Kidney (tissue), 14 donors: ENCODE measurements around the gene ENOX1. TPM values are rescaled to one million over a fixed set of nuclear protein-coding genes. Genes with fewer than 3 reads are reported as not detected.

Source experiments
- DNase-seq, 5 donors: peaks; one replicate each; pipeline ENCODE4 v3.0.0-alpha.2; 2013 to 2020
- FAIRE-seq: peaks from 2 replicates; lab custom pipeline; 2012; peaks lifted over from hg19 to GRCh38; lab: Jason Lieb, UNC
- H3K27ac ChIP-seq, 2 donors: one replicate each; pipeline ENCODE4 v1.7.0; 2013; ENCODE audit warnings: low read depth in 2 of 2, low read length in 2 of 2, inconsistent platforms in 1 of 2
- H3K27me3 ChIP-seq: one replicate; pipeline ENCODE4 v1.7.1; 2013; ENCODE audit warnings: low read length, inconsistent platforms; ENCODE audit not compliant: control insufficient read depth, insufficient read depth
- H3K36me3 ChIP-seq, 3 donors: one replicate each; pipeline versions ENCODE4 v1.7.0 to v1.7.1; 2013; ENCODE audit warnings: low read length in 3 of 3, control low read depth in 1 of 3, inconsistent platforms in 1 of 3; ENCODE audit not compliant: insufficient read depth in 3 of 3, control insufficient read depth in 2 of 3
- H3K4me1 ChIP-seq, 3 donors: one replicate each; pipeline versions ENCODE4 v1.7.0 to v1.7.1; 2013; ENCODE audit warnings: low read length in 3 of 3, inconsistent platforms in 1 of 3, low read depth in 1 of 3; ENCODE audit not compliant: control insufficient read depth in 2 of 3, insufficient read depth in 2 of 3
- H3K4me3 ChIP-seq, 3 donors: one replicate each; pipeline versions ENCODE4 v1.7.0 to v1.8.1; 2013; ENCODE audit warnings: low read length in 3 of 3, control low read depth in 1 of 3, inconsistent platforms in 1 of 3
- H3K9ac ChIP-seq, 3 donors: one replicate each; pipeline versions ENCODE4 v1.7.0 to v1.7.1; 2013; ENCODE audit warnings: low read length in 3 of 3, control low read depth in 1 of 3, inconsistent platforms in 1 of 3
- H3K9me3 ChIP-seq, 3 donors: one replicate each; pipeline versions ENCODE4 v1.7.0 to v1.7.1; 2013; ENCODE audit warnings: low read length in 3 of 3, control low read depth in 1 of 3, inconsistent platforms in 1 of 3; ENCODE audit not compliant: control insufficient read depth in 2 of 3, insufficient read depth in 1 of 3
- CTCF ChIP-seq: IDR thresholded peaks from 3 replicates; pipeline ENCODE4 v1.5.1; 2012; ENCODE audit warnings: mild to moderate bottlenecking, moderate library complexity, borderline replicate concordance; ENCODE audit not compliant: insufficient read depth; ENCODE audit errors: extremely low read depth
- intact Hi-C: fragments of 100-400 bp; cut with DNase I; formaldehyde crosslinking; loops from one replicate; pipeline ENCODE4 v1.11.1; 2022
- polyA plus RNA-seq: library from polyadenylated mRNA; stranded (reverse); fragments of 350-450 nt; fragmentation: Illumina TruSeq; extraction: RNeasy Lipid Tissue Mini Kit (QIAGEN cat#74804); gene quantifications from one replicate; pipeline ENCODE4 v1.2.3, GENCODE V29; 2014; ENCODE audit warnings: low read depth, low replicate concordance; ENCODE audit not compliant: insufficient read depth
- total RNA-seq: library from RNA; stranded (reverse); fragmentation: NEBNext Ultra II Directional; extraction: Animal tissue kit (Norgen Biotek cat#: 25700); gene quantifications from one replicate; pipeline ENCODE4 v1.2.1, GENCODE V29; 2021
- donor health status: control.
- donor health status: control.
- donor health status: control.
- donor health status: control.
- donor health status: control.
- donor health status: DM: yes; HTN: yes; CAD: no.
- donor health status: Normal renal cell carcinoma (clear cell type).

The ENOX1 gene
- total and polyA plus RNA-seq, 2 donors from 2014 or later = 4.9 to 6.8 TPM

- no peak overlapping the region for H3K27ac ChIP-seq
- no peak for FAIRE-seq
- peaks cover 0 to 3% (median 0%) of the 10 kb centered on the region in 3 donors for H3K4me1 ChIP-seq
- peak in 2 of 5 donors; percentile 8 to 30 for DNase-seq
- H3K9ac ChIP-seq = no peak overlapping the region
- H3K9me3 ChIP-seq = no peaks in the 10 kb centered on the region
- H3K27me3 ChIP-seq = no peaks in the 10 kb centered on the region
- TF ChIP-seq CTCF = no peak
- H3K4me3 ChIP-seq = no peak overlapping the region
- intact Hi-C loops = no loop called here
- H3K36me3 ChIP-seq = no peaks in the 10 kb centered on the region
These were observed 5.5 kb upstream of the ENOX1 start for GRCh38 chr13:43792076-43792881.

GRCh38 chr13:43787997-43788396 lies 1.2 kb upstream of the ENOX1 start:
- Histone ChIP-seq H3K4me3 (peak overlapping the region in 1 of 3 donors; percentile 71), H3K27ac (no peak overlapping the region), H3K4me1 (peaks cover 0 to 6% (median 0%) of the 10 kb centered on the region in 3 donors), H3K27me3 (no peaks in the 10 kb centered on the region), H3K9me3 (no peaks in the 10 kb centered on the region), H3K9ac (no peak overlapping the region), H3K36me3 (no peaks in the 10 kb centered on the region)
- intact Hi-C loops = no loop called here
- FAIRE-seq (no peak), DNase-seq (peak in 4 of 5 donors; percentile 55 to 82 (median 58))
- TF ChIP-seq CTCF = no peak

- no peaks in the 10 kb centered on the region for H3K36me3 ChIP-seq
- no peaks in the 10 kb centered on the region for H3K27me3 ChIP-seq
- no peak overlapping the region for H3K9ac ChIP-seq
- peak in 2 of 5 donors; percentile 21 to 36 for DNase-seq
- H3K9me3 ChIP-seq = no peaks in the 10 kb centered on the region
- H3K27ac ChIP-seq = no peak overlapping the region
- peaks cover 0 to 6% (median 0%) of the 10 kb centered on the region in 3 donors for H3K4me1 ChIP-seq
- no peak for FAIRE-seq
- TF ChIP-seq CTCF = no peak
- peak overlapping the region; percentile 5 to 71 (median 59) for H3K4me3 ChIP-seq
- intact Hi-C loops = no loop called here
These were observed 733 bp upstream of the ENOX1 start for GRCh38 chr13:43787518-43787891.

GRCh38 chr13:43786472-43786765 lies 353 bp downstream of the ENOX1 start:
- no peak overlapping the region for H3K9ac ChIP-seq
- no peaks in the 10 kb centered on the region for H3K36me3 ChIP-seq
- FAIRE-seq (no peak), DNase-seq (no peak)
- H3K4me3 ChIP-seq = peak overlapping the region; percentile 35 to 71 (median 44)
- no peaks in the 10 kb centered on the region for H3K27me3 ChIP-seq
- TF ChIP-seq CTCF = no peak
- no peaks in the 10 kb centered on the region for H3K9me3 ChIP-seq
- H3K27ac ChIP-seq = no peak overlapping the region
- intact Hi-C loops = no loop called here
- H3K4me1 ChIP-seq = peaks cover 0 to 6% (median 0%) of the 10 kb centered on the region in 3 donors
